Limb (tissue), 2 donors: ENCODE results near the gene PPIL1.

Source experiments
- DNase-seq, 2 donors: peaks; one replicate each; pipeline ENCODE4 v3.0.0-alpha.2; 2016; ENCODE audit errors: extremely low spot score in 2 of 2

Gene PPIL1

GRCh38 chr6:36836111-36837021 lies 38.2 kb downstream of the PPIL1 start:
- no peak for DNase-seq

- peak; percentile 42 to 62 for DNase-seq
Measured at GRCh38 chr6:36834576-36835341, 39.8 kb downstream of the PPIL1 start.

- DNase-seq, result no peak
Measured at GRCh38 chr6:36833182-36833789, 41.3 kb downstream of the PPIL1 start.

- no peak for DNase-seq
Measured at GRCh38 chr6:36832313-36832712, 42.3 kb downstream of the PPIL1 start.

DNA sequence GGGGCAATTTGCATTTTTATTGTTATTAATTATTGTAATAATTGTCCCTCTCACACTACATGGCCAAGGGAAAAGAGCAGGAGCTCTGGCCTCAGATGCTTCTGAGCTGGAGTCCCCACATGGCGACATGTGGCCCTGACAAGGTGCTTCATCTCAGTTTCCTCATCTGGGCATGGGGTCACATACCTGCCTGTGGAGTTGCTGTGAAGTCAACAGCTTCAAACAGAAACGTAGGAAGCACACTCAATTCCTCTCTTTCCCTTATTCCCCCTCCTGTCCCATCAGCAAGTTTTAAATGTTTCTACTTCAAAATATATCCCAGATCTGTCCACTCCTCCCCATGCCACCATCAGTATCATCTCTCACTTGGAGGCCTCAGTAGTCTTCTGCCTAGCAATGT lies 44.0 kb downstream of the PPIL1 start:
- no peak for DNase-seq

DNA sequence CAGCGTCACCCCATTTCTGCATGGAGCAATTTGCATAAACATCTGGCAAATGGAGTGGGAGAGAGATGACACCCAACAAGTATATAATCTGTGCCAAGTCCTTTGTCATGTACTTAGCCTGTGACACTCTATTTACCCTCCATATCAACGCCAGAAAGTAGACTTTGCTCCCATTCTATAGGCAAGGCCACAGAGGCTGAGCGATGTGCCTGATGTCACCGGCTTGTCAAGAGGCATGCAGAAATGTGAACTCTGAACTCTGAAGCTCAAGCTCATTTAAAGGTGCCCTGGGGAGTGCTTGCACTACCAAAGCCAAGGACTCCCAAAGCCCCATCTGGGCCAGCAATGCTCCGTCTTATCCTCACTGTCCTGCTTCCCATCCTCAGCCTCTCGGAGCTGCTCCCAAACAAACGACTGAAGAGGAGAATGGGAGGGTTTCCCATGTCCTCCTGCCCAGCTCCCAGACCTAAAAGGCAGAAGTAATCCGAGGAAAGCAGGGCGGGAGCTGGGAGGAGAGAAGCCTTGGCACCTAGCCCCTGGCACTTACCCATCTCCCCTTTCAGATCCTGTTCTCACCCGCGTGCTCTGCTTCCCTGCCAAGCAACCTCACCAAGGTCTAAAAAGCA lies 44.6 kb downstream of the PPIL1 start:
- DNase-seq, result peak; percentile 76 to 78

GRCh38 chr6:36827261-36828079 lies 47.1 kb downstream of the PPIL1 start:
- no peak for DNase-seq

GRCh38 chr6:36826520-36827227 lies 47.9 kb downstream of the PPIL1 start:
- no peak for DNase-seq

DNA sequence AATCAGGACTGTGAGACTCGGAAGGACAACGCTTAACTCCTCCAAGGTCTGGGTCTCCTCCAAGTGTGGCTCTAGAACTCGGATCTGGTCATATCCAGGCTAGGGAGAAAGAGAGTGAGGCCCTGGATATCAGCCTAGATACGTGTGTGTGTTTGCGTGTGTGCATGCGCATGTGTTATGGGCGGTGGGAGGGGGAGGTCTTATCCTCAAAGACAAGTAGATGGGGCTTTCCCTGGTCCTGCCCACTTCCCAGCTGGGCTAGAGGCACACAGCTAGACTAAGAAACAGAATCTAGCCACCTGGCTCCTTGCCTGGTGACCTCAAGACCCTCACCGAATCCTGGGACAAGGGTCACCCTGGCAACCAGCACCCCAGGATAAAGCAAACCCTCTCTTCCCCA lies 48.6 kb downstream of the PPIL1 start:
- no peak for DNase-seq

- DNase-seq, result no peak
Measured at GRCh38 chr6:36825452-36825851, 49.2 kb downstream of the PPIL1 start.

- DNase-seq, result no peak
Measured at GRCh38 chr6:36824253-36824652, 50.4 kb downstream of the PPIL1 start.

DNA sequence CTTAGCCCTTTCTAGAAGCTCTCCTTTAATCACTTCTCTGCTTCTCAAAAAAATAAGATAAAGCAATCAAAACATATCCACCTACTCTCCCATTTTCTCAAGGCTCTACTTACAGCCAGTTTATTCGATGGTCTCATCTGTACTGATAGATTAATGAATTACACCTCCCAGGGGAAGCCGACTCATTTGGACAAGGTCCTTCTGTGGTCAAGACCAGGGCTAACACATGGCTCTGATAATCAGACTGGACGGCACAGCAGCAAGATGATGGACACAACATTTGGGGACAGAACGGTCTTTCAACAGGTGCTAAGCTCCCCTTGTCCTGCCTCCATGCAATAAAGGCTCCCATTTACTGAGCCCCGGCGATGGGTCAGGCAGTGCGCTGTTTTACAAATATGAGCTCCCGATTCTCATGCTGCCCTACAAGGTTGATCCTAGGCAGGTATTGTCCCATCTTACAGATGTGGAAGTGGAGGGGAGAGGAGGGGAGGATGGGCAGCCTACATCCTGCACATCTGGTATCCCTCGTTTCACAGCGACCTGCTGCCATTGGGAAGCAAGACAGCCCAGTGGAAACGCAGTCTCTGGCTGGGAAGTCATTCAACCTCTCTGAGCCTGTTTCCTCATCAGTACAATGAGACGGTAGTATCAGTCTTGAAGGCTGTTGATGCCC lies 51.0 kb downstream of the PPIL1 start:
- DNase-seq, result no peak

DNA sequence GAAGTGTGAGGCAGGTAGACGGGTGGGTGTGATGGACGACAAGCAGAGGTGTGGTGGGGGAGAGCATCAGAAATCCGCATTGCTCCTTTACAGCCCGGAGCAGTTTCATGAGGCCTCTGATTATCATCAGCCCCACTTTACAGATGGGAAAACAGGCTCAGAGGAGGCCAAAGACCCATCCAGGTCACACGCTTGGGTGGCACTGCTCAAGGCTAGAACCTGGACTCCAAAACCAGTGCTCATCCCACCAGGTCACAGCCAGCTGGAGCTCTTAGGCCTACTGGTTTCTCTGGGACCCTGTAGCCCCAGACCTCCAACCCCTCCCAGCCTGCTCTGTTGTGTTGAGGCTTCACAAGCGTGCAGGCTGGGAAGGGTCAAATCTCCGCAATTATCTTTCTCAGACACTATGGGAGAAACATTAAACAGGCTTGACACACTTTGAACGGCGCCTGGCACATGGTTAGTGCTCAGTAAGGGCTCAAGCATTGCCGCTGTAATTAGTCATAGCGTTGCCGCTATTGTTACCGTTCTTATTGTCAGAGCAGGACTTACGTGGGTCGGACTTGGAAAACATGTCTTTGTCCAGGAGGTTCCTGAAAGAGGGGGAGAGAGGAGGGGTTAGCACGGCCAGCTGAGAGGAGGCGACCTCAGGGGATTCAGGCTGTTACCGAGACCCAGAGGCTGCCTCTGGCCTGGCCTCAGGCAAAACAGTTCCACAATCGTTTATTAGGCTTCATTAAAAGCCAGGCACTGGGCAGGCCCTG lies 51.9 kb downstream of the PPIL1 start:
- DNase-seq, result no peak

GRCh38 chr6:36821581-36822335 lies 52.8 kb downstream of the PPIL1 start:
- DNase-seq, result no peak

DNA sequence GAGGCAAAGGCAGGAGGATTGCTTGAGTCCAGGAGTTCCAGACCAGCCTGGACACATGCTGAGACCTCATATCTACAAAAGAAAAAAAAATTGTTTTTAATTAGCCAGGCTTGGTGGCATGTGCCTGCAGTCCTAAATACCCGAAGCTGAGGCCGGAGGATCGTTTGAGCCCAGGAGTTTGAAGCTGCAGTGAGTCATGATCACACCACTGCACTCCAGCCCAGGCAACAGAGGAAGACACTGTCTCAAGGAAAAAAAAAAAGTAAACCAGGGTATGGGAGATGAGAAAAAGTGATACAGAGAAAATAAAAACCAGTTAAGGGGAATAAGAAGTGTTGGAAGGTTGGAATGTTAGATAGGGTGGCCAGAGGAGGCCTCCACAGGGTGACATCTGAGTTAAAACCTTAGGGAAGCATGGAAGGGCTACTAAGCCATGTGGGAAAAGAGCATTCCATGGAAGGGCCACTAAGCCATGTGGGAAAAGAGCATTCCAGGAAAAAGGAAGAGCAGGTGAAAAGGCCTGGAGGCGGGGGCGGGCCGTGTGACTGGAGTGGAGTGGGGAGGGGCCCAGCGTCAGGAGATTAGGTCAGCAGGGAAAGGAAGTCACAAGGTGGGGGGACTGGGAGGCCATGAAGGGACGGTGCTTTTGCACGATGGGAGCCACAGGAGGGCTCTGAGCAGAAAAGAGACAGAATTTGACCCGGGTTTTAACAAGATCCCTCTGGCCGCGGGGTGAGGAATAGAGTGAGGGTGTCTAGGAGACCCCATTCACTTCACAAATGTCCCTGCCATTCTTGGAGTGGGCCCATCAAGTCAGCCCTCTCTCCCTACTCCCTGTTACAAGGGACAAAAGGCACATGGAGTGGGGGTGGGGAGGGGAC lies 53.7 kb downstream of the PPIL1 start:
- DNase-seq, result no peak

- no peak for DNase-seq
Measured at GRCh38 chr6:36818756-36819155, 55.8 kb downstream of the PPIL1 start.

GRCh38 chr6:36817847-36818246 lies 56.8 kb downstream of the PPIL1 start:
- no peak for DNase-seq
